BE2C (cell line): ENCODE data around the gene NDUFS5.

Experiments
- DNase-seq: peaks from one replicate; pipeline ENCODE4 v3.0.0-alpha.2; 2020
- H3K27me3 ChIP-seq: fragments of 250-450 bp; sonication (Bioruptor Pico); 2 replicates; pipeline ENCODE4 v1.5.1; 2020; ENCODE audit warnings: mild to moderate bottlenecking
- H3K36me3 ChIP-seq: fragments of 250-450 bp; sonication (Bioruptor Pico); 2 replicates; pipeline ENCODE4 v1.5.1; 2020; ENCODE audit warnings: mild to moderate bottlenecking
- H3K4me1 ChIP-seq: fragments of 250-450 bp; sonication (Bioruptor Pico); 2 replicates; pipeline ENCODE4 v1.5.1; 2020
- H3K4me3 ChIP-seq: 2 replicates; pipeline ENCODE4 v1.5.1; 2011; ENCODE audit warnings: low read depth, low read length
- H3K9me3 ChIP-seq: fragments of 250-450 bp; sonication (Bioruptor Pico); 2 replicates; pipeline ENCODE4 v1.5.1; 2020
- CTCF ChIP-seq: IDR thresholded peaks from 2 replicates; pipeline ENCODE4 v1.5.1; 2012; ENCODE audit warnings: mild to moderate bottlenecking, low read depth, low read length

NDUFS5 gene

GRCh38 chr1:39082811-39083576 lies 56.8 kb downstream of the NDUFS5 start:
- H3K27me3 ChIP-seq = peaks cover 11% of the 10 kb centered on the region
- no peak for TF ChIP-seq CTCF
- H3K36me3 ChIP-seq = no peaks in the 10 kb centered on the region
- DNase-seq = no peak
- H3K4me1 ChIP-seq = no peaks in the 10 kb centered on the region
- no peaks in the 10 kb centered on the region for H3K9me3 ChIP-seq
- H3K4me3 ChIP-seq = no peak overlapping the region

- Histone ChIP-seq H3K4me1 (no peaks in the 10 kb centered on the region), H3K36me3 (no peaks in the 10 kb centered on the region), H3K27me3 (peaks cover 11% of the 10 kb centered on the region), H3K9me3 (no peaks in the 10 kb centered on the region), H3K4me3 (no peak overlapping the region)
- DNase-seq = no peak
- TF ChIP-seq CTCF = no peak
Measured at GRCh38 chr1:39084191-39084590, 58.0 kb downstream of the NDUFS5 start.
